T-helper 2 cell treated with Interferon-gamma antibody and Interleukin-4, amounts not matched to agents 100 ng/mL and 5 ng/mL, for 36 hours (primary cell): ENCODE measurements around the gene SSUH2. TPM values are rescaled to one million over a fixed set of nuclear protein-coding genes. Genes with fewer than 3 reads are reported as not detected.

Experiments used
- intact Hi-C: fragments of 100-400 bp; cut with micrococcal nuclease; formaldehyde crosslinking; loops from one replicate; pipeline ENCODE4 v1.15.1; 2023
- total RNA-seq: library from RNA; stranded (reverse); gene quantifications from 2 replicates; pipeline ENCODE4 v1.2.3, GENCODE V29; 2022

Gene SSUH2
- total RNA-seq, 1 donor from 2014 or later: 0.27 TPM

GRCh38 chr3:8610951-8611350, 33.6 kb downstream of the SSUH2 start:
- intact Hi-C loops: no loop called here

GRCh38 chr3:8608791-8609467, 35.7 kb downstream of the SSUH2 start:
- intact Hi-C loops: no loop called here

GRCh38 chr3:8608041-8608790, 36.4 kb downstream of the SSUH2 start:
- intact Hi-C loops: no loop called here

GRCh38 chr3:8607234-8608040, 37.2 kb downstream of the SSUH2 start:
- intact Hi-C loops: no loop called here

GRCh38 chr3:8606701-8607231, 37.8 kb downstream of the SSUH2 start:
- intact Hi-C loops: no loop called here

- intact Hi-C loops: no loop called here
These were observed 39.6 kb downstream of the SSUH2 start for GRCh38 chr3:8604988-8605387.

GRCh38 chr3:8604006-8604405, 40.6 kb downstream of the SSUH2 start:
- intact Hi-C loops: no loop called here

- intact Hi-C loops: no loop called here
These were observed 41.4 kb downstream of the SSUH2 start for GRCh38 chr3:8603115-8603710.

GRCh38 chr3:8600457-8600856, 44.1 kb downstream of the SSUH2 start:
- intact Hi-C loops: no loop called here

- intact Hi-C loops: no loop called here
These were observed 45.5 kb downstream of the SSUH2 start for GRCh38 chr3:8599146-8599545.

GRCh38 chr3:8597219-8597853, 47.3 kb downstream of the SSUH2 start:
- intact Hi-C loops: no loop called here

GRCh38 chr3:8596321-8597218, 48.0 kb downstream of the SSUH2 start:
- intact Hi-C loops: no loop called here

- intact Hi-C loops: no loop called here
These were observed 48.9 kb downstream of the SSUH2 start for GRCh38 chr3:8595695-8596115.

- intact Hi-C loops: no loop called here
These were observed 49.3 kb downstream of the SSUH2 start for GRCh38 chr3:8595252-8595651.

GRCh38 chr3:8593021-8593827, 51.4 kb downstream of the SSUH2 start:
- intact Hi-C loops: no loop called here

- intact Hi-C loops: no loop called here
These were observed 54.6 kb downstream of the SSUH2 start for GRCh38 chr3:8589880-8590556.

- intact Hi-C loops: no loop called here
These were observed 59.9 kb downstream of the SSUH2 start for GRCh38 chr3:8584661-8585060.

GRCh38 chr3:8581806-8582445, 62.7 kb downstream of the SSUH2 start:
- intact Hi-C loops: no loop called here
